Stimulated activated effector memory CD8-positive, alpha-beta T cell treated with anti-CD3 and anti-CD28 coated beads, Interleukin-12 subunit alpha, Interleukin-12 subunit beta, amount 100 ng/mL, for 72 hours (primary cell): ENCODE measurements around the gene UHRF1.
"Not testable (repeated sequence)": the region's sequence is repeated elsewhere in the genome, so short reads cannot be mapped to it uniquely, and the experiment has no call there.

Source experiments
- ATAC-seq: fragments of 150-1000 bp; cut with Tn5 transposase; 2 replicates; pipeline ENCODE4 v1.10.0; 2021
- DNase-seq, 2 donors: peaks; one replicate each; pipeline ENCODE4 v3.0.0; 2021 to 2022; ENCODE audit warnings: low spot score in 2 of 2
- H3K27ac Mint-ChIP-seq: one replicate; pipeline ENCODE4 v1.8.0; 2022; ENCODE audit warnings: mild to moderate bottlenecking, mixed read lengths
- H3K36me3 Mint-ChIP-seq: one replicate; pipeline ENCODE4 v1.8.0; 2022; ENCODE audit warnings: mild to moderate bottlenecking, mixed read lengths
- H3K4me1 Mint-ChIP-seq: one replicate; pipeline ENCODE4 v1.8.0; 2022; ENCODE audit warnings: mixed read lengths
- H3K4me3 Mint-ChIP-seq: one replicate; pipeline ENCODE4 v1.8.0; 2022; ENCODE audit warnings: mild to moderate bottlenecking, mixed read lengths
- H3K9me3 Mint-ChIP-seq: one replicate; pipeline ENCODE4 v1.8.0; 2022; ENCODE audit warnings: mixed read lengths

Gene UHRF1

GRCh38 chr19:4911786-4912672, 2.7 kb downstream of the UHRF1 start:
- peak; percentile 45 to 84 for DNase-seq
- Mint-ChIP-seq H3K27ac (peak overlapping the region; percentile 84), H3K4me3 (peak overlapping the region; percentile 99), H3K4me1 (peaks cover 77% of the 10 kb centered on the region), H3K36me3 (peaks cover 72% of the 10 kb centered on the region), H3K9me3 (no peaks in the 10 kb centered on the region)
- peak; percentile 52 for ATAC-seq

DNA sequence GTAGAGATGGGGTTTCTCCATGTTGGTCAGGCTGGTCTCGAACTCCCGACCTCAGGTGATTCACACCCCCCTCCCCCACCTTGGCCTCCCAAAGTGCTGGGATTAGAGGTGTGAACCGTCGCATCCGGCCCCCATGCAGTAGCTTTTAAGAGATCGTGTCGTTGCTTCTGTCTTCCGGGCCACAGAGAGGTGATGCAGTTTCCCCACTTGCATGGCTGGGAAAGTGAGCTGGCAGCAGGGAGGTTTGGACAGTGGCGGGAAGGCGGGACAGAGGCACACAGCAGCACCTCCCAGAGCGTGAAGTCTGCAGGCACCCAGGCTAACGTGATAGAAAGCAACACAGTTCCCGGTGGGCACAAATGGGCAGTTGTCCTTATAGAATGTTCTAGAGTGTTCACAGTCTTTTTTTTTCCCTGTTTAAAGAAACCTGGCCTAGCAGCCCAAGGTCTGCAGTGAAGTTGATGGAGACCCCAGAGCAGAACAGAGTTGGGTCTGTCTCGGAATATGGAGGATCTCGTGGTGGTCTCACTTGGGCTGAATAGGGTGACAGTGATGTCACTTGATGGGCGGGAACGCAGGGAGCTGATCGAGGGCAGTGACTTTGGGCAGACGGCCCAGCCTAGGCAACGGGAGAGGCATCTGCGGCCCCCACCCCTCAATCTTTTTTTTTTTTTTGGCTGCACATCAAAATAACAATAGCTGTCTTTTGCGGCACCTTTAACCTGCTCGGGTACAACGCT, 4.9 kb downstream of the UHRF1 start:
- H3K9me3 Mint-ChIP-seq = no peaks in the 10 kb centered on the region
- H3K4me3 Mint-ChIP-seq = peak overlapping the region; percentile 99
- peaks cover 94% of the 10 kb centered on the region for H3K36me3 Mint-ChIP-seq
- peaks cover 66% of the 10 kb centered on the region for H3K4me1 Mint-ChIP-seq
- ATAC-seq (no peak), DNase-seq (peak; percentile 12 to 74)
- H3K27ac Mint-ChIP-seq = peak overlapping the region; percentile 98

DNA sequence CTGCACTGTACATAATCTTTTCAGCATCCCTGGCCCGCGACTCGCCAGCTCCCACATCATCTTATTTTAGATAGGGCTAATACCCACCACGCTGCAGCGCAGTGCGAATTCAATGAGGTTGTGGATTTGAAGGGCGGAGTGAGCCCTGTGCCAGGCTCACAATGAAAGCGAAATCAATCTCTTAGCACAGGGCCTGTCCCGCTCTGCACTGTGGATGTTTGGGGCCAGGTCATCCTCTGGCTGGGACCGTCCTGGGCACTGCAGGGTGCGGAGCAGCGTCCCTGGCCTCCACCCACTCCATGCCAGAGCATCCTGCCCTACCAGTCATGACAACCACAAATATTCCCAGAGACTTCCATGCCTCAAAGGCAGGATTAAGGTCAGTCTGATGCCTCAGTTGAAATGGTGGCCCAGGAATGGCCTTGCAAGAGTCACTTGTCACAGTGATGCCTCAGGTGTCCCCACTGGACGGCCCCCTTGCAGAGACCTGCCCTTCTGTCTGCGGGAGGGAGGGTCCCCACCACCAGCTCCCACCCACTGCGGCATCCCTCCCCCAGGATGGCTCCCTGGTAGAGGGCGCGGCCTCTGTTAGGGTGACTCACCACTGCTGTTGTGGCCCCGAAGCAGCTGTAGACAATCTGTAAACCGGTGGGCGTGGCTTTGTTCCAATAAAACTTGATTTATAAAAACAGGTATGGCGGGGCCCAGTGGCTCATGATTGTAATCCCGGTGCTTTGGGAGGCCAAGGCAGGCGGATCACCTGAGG, 5.6 kb downstream of the UHRF1 start:
- peak overlapping the region; percentile 98 for H3K27ac Mint-ChIP-seq
- peaks cover 66% of the 10 kb centered on the region for H3K4me1 Mint-ChIP-seq

GRCh38 chr19:4916292-4917082, 7.2 kb downstream of the UHRF1 start:
- Mint-ChIP-seq H3K4me3 (peak overlapping the region; percentile 99), H3K36me3 (peaks cover 100% of the 10 kb centered on the region), H3K4me1 (peaks cover 53% of the 10 kb centered on the region), H3K27ac (peak overlapping the region; percentile 98), H3K9me3 (no peaks in the 10 kb centered on the region)
- DNase-seq = peak; percentile 11 to 78
- peak; percentile 9 for ATAC-seq

More for the DNA sequence above, 5.6 kb downstream of the UHRF1 start:
- Mint-ChIP-seq H3K4me3 (peak overlapping the region; percentile 99), H3K9me3 (no peaks in the 10 kb centered on the region), H3K36me3 (peaks cover 100% of the 10 kb centered on the region)
- DNase-seq = peak; percentile 53 to 83
- ATAC-seq = peak; percentile 77

DNA sequence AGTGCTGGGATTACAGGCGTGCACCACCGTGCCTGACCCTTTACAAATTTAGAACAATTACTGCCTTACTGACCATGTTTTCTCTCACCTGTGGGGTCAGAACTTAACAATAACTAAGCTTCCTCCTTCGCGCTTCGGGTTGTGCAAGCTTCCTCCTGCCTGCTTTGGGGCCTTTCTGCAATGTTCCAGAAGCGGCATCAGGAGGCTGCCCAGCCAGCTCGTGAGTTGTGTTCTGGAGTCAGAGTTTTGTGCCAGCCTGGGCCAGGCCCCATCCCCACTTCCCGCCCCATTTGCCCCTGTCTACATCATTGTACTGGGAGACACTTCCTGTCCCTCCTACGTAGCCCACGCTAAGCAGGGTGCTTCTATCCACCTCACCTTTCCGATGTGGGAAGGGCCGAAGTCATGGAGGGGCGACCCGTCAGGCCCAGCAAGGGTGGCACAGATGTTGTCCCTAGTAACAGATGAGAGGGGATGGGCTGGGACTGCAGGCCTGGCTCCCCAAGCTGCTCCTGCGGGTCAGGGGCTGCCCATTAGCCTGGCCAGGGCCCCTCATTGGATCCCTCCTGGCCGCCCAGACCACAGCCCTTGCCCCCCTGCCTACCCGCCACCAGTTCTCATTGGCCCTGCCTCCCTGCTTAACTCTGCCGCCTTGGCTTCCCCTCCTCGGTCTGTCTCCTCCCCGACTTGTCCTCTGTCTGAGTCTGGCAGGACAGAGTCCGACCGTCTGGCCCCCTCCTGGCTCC, 13.4 kb downstream of the UHRF1 start:
- Mint-ChIP-seq H3K4me1 (no peaks in the 10 kb centered on the region), H3K36me3 (peaks cover 94% of the 10 kb centered on the region), H3K27ac (no peak overlapping the region), H3K9me3 (no peaks in the 10 kb centered on the region), H3K4me3 (no peak overlapping the region)
- no peak for ATAC-seq
- DNase-seq = no peak

- no peak overlapping the region for H3K4me3 Mint-ChIP-seq
- DNase-seq = no peak
- no peak for ATAC-seq
- peaks cover 93% of the 10 kb centered on the region for H3K36me3 Mint-ChIP-seq
- no peaks in the 10 kb centered on the region for H3K9me3 Mint-ChIP-seq
- H3K4me1 Mint-ChIP-seq = no peaks in the 10 kb centered on the region
- H3K27ac Mint-ChIP-seq = no peak overlapping the region
Measured at GRCh38 chr19:4923276-4923747, 14.0 kb downstream of the UHRF1 start.

DNA sequence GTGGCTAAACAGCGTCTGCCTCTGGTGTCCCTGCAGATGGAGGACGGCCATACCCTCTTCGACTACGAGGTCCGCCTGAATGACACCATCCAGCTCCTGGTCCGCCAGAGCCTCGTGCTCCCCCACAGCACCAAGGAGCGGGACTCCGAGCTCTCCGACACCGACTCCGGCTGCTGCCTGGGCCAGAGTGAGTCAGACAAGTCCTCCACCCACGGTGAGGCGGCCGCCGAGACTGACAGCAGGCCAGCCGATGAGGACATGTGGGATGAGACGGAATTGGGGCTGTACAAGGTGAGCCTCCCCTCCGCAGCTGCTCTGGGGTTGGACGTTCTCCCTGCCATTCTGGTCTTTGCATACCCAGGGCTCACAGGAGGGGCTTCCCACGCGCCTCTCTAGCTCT, 19.9 kb downstream of the UHRF1 start:
- DNase-seq = no peak

GRCh38 chr19:4930664-4931063, 21.4 kb downstream of the UHRF1 start:
- peaks cover 93% of the 10 kb centered on the region for H3K36me3 Mint-ChIP-seq
- ATAC-seq (no peak), DNase-seq (no peak)
- no peaks in the 10 kb centered on the region for H3K9me3 Mint-ChIP-seq
- no peak overlapping the region for H3K4me3 Mint-ChIP-seq
- no peaks in the 10 kb centered on the region for H3K4me1 Mint-ChIP-seq
- no peak overlapping the region for H3K27ac Mint-ChIP-seq

More for the DNA sequence above, 19.9 kb downstream of the UHRF1 start:
- no peaks in the 10 kb centered on the region for H3K9me3 Mint-ChIP-seq
- ATAC-seq = no peak
- H3K4me3 Mint-ChIP-seq = no peak overlapping the region
- H3K27ac Mint-ChIP-seq = no peak overlapping the region
- peaks cover 92% of the 10 kb centered on the region for H3K36me3 Mint-ChIP-seq
- H3K4me1 Mint-ChIP-seq = no peaks in the 10 kb centered on the region

- H3K4me1 Mint-ChIP-seq = no peaks in the 10 kb centered on the region
- H3K27ac Mint-ChIP-seq = no peak overlapping the region
- no peaks in the 10 kb centered on the region for H3K9me3 Mint-ChIP-seq
- DNase-seq (no peak), ATAC-seq (no peak)
- H3K4me3 Mint-ChIP-seq = no peak overlapping the region
- H3K36me3 Mint-ChIP-seq = peaks cover 94% of the 10 kb centered on the region
Measured at GRCh38 chr19:4932711-4933110, 23.4 kb downstream of the UHRF1 start.

DNA sequence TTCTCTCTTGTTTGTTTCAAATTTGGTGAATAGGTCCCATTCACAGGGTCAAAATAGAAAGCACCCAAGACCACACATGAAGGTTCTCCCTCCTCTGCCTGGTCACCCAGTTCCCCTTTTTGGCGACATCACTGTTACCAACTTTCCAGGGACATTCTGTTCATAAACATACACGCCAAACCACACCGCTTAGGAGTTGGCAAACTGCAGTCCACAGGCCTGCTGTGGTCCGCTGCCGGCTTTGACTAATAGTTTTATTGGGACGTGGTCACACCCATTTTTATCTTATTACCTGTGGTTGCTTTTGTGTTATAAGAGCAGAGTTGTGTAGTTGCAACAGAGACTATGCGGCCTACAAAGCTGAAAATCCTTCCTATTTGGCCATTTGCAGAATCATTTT, 24.2 kb downstream of the UHRF1 start:
- Mint-ChIP-seq H3K36me3 (peaks cover 97% of the 10 kb centered on the region), H3K4me3 (no peak overlapping the region)

DNA sequence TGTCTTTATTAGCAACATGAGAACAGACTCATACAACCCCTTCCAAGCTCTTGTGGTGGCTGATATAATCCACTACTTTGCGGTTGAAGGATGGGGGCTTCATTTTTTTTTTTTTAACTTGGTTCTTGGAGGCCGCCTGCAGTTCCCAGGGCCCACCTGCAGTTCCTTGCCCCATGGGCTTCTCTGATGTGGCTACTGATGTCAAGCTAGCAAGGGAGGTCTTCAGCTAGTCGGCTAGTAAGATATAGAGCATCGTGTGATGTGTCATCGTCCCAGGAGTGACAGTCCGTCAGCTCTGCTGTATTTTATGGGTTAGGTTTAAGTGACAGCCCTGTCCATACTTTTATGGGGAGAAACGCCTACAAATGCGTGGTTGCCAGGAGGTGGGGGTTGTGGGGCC, 26.1 kb downstream of the UHRF1 start:
- Mint-ChIP-seq H3K9me3 (no peaks in the 10 kb centered on the region), H3K36me3 (peaks cover 100% of the 10 kb centered on the region), H3K4me3 (no peak overlapping the region), H3K4me1 (no peaks in the 10 kb centered on the region), H3K27ac (no peak overlapping the region)
- ATAC-seq (no peak), DNase-seq (no peak)

More for the DNA sequence above, 24.2 kb downstream of the UHRF1 start:
- Mint-ChIP-seq H3K4me1 (no peaks in the 10 kb centered on the region), H3K27ac (no peak overlapping the region), H3K9me3 (no peaks in the 10 kb centered on the region)
- DNase-seq = no peak
- no peak for ATAC-seq

GRCh38 chr19:4937060-4937459, 27.8 kb downstream of the UHRF1 start:
- H3K36me3 Mint-ChIP-seq = peaks cover 100% of the 10 kb centered on the region
- ATAC-seq = no peak
- no peaks in the 10 kb centered on the region for H3K9me3 Mint-ChIP-seq
- no peaks in the 10 kb centered on the region for H3K4me1 Mint-ChIP-seq
- H3K4me3 Mint-ChIP-seq = no peak overlapping the region
- no peak overlapping the region for H3K27ac Mint-ChIP-seq
- no peak for DNase-seq

GRCh38 chr19:4938461-4938860, 29.2 kb downstream of the UHRF1 start:
- ATAC-seq, H3K4me1 Mint-ChIP-seq, H3K27ac Mint-ChIP-seq, DNase-seq, H3K9me3 Mint-ChIP-seq, H3K4me3 Mint-ChIP-seq: not testable (repeated sequence)
- H3K36me3 Mint-ChIP-seq = peaks cover 99% of the 10 kb centered on the region

DNA sequence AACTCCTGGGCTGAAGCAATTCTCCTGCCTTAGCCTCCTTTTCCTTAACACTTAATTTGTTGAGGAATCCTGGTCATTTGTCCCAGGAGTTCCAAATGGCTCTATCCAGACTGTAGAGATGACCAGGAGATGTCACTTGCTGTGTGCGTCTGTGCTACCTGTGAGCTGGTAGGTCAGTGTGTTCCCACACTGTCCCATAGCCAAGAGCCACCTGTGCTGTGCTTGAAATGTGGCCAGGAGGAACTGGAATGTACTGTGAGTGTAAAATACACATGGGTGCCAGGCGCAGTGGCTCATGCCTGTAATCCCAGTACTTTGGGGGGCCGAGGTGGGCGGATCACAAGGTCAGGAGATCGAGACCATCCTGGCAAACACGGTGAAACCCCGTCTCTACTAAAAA, 30.2 kb downstream of the UHRF1 start:
- no peak overlapping the region for H3K27ac Mint-ChIP-seq

More for the DNA sequence above, 30.2 kb downstream of the UHRF1 start:
- no peaks in the 10 kb centered on the region for H3K4me1 Mint-ChIP-seq
- H3K36me3 Mint-ChIP-seq = peaks cover 99% of the 10 kb centered on the region
- no peaks in the 10 kb centered on the region for H3K9me3 Mint-ChIP-seq
- no peak for DNase-seq
- no peak for ATAC-seq
- H3K4me3 Mint-ChIP-seq = no peak overlapping the region
